ENCODE results near the gene TSACC.

GRCh38 chr1:156342166-156342955, 4.0 kb downstream of the TSACC start:
- no peak for TF ChIP-seq CTCF (IDR thresholded peaks at IDR 0.05)
- TF ChIP-seq POLR2A (IDR thresholded peaks at IDR 0.05) = no peak

Measured in lower leg skin (tissue), 3 donors.